BE2C (cell line): Measurements from ENCODE around the gene HS1BP3.
A peak's percentile ranks its signal among the peaks of the same experiment; 100 is the strongest.

Source experiments
- DNase-seq: peaks from one replicate; pipeline ENCODE4 v3.0.0-alpha.2; 2020
- H3K27me3 ChIP-seq: fragments of 250-450 bp; sonication (Bioruptor Pico); 2 replicates; pipeline ENCODE4 v1.5.1; 2020; ENCODE audit warnings: mild to moderate bottlenecking
- H3K36me3 ChIP-seq: fragments of 250-450 bp; sonication (Bioruptor Pico); 2 replicates; pipeline ENCODE4 v1.5.1; 2020; ENCODE audit warnings: mild to moderate bottlenecking
- H3K4me1 ChIP-seq: fragments of 250-450 bp; sonication (Bioruptor Pico); 2 replicates; pipeline ENCODE4 v1.5.1; 2020
- H3K4me3 ChIP-seq: 2 replicates; pipeline ENCODE4 v1.5.1; 2011; ENCODE audit warnings: low read depth, low read length
- H3K9me3 ChIP-seq: fragments of 250-450 bp; sonication (Bioruptor Pico); 2 replicates; pipeline ENCODE4 v1.5.1; 2020
- TF ChIP-seq, protein P1 (sequence below): IDR thresholded peaks from 2 replicates; pipeline ENCODE4 v1.5.1; 2012; ENCODE audit warnings: mild to moderate bottlenecking, low read depth, low read length

HS1BP3 gene

DNA sequence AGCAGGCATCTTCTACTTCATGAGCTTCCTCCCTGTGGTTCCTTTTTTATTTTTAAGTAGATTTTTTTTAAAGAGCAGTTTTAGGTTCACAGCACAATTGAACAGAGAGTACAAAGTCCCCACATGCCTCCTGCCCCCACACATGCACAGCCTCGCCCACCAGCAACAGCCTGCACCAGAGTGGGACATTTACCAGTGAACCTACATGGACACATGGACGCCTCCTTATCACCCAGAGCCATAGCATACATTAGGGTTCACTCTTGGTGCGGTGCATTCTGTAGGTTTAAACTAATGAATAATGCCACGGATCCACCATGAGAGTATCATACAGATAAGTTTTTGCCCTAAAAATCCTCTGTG is 40.9 kb downstream of the HS1BP3 start:
- Histone ChIP-seq H3K4me1 (peaks cover 36% of the 10 kb centered on the region), H3K4me3 (no peak overlapping the region), H3K27me3 (no peaks in the 10 kb centered on the region), H3K9me3 (no peaks in the 10 kb centered on the region), H3K36me3 (no peaks in the 10 kb centered on the region)
- no peak for DNase-seq
- TF ChIP-seq, protein P1, sequence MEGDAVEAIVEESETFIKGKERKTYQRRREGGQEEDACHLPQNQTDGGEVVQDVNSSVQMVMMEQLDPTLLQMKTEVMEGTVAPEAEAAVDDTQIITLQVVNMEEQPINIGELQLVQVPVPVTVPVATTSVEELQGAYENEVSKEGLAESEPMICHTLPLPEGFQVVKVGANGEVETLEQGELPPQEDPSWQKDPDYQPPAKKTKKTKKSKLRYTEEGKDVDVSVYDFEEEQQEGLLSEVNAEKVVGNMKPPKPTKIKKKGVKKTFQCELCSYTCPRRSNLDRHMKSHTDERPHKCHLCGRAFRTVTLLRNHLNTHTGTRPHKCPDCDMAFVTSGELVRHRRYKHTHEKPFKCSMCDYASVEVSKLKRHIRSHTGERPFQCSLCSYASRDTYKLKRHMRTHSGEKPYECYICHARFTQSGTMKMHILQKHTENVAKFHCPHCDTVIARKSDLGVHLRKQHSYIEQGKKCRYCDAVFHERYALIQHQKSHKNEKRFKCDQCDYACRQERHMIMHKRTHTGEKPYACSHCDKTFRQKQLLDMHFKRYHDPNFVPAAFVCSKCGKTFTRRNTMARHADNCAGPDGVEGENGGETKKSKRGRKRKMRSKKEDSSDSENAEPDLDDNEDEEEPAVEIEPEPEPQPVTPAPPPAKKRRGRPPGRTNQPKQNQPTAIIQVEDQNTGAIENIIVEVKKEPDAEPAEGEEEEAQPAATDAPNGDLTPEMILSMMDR: no peak

DNA sequence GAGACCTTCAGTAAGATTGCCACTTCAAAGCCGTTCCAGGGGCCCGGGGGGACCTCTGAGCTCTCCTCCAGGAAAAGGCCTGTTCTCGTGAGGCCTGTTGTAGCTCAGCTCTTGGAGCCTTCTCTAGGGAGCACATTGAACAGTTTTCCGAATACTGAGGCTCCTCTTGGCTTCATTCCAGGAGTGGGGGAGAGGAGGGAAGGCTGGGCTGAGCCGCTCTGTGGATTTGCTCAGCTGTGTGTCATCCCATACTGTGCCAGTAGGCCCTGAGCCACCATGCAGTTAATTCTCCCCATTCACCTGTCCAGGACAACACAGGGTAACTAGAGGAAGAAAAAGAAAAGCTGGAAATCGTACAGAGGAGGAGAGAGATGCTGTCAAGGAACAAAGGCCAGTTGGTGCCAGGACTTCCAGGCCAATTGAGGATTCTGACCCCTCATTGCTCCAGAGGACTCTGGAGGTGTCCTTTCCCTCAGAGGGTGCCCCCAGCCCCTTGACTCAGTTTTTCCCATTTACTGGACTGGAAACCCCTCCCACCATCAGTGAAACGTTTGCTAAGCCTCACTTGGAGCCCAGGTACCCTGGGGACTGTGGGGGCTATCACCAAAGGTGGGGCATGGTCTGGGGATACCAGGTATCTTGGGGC is 41.4 kb downstream of the HS1BP3 start:
- TF ChIP-seq, protein P1: no peak; the same call in 1 of the 2 replicates
- Histone ChIP-seq H3K9me3 (no peaks in the 10 kb centered on the region), H3K36me3 (no peaks in the 10 kb centered on the region), H3K4me1 (peaks cover 36% of the 10 kb centered on the region), H3K27me3 (no peaks in the 10 kb centered on the region), H3K4me3 (no peak overlapping the region)
- peak; percentile 68 for DNase-seq

GRCh38 chr2:20608666-20609348 is 42.1 kb downstream of the HS1BP3 start:
- H3K9me3 ChIP-seq: no peaks in the 10 kb centered on the region

DNA sequence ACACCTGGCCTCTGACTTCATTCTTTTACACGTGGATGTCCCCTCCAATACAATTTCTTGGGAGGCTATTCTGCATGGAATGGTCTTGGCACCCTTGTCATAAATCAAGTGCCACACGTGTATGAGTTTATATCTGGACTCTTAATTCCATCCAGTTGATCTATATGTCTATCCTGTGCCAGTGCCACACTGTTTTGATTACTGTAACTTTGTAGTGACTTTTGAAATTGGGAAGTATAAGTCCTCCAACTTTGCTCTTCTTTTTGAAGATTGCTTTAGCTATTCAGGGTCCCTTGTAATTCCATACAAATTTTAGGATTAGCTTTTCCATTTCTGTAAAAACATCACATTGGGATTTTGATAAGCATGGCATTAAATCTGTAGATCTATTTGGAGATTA is 43.5 kb downstream of the HS1BP3 start:
- DNase-seq: no peak
- H3K27me3 ChIP-seq: no peaks in the 10 kb centered on the region

More at GRCh38 chr2:20608666-20609348, 42.1 kb downstream of the HS1BP3 start:
- peak; percentile 2 for DNase-seq
- Histone ChIP-seq H3K4me3 (no peak overlapping the region), H3K36me3 (no peaks in the 10 kb centered on the region), H3K4me1 (peaks cover 32% of the 10 kb centered on the region), H3K27me3 (no peaks in the 10 kb centered on the region)
- TF ChIP-seq, protein P1: no peak

GRCh38 chr2:20606198-20606597 is 44.7 kb downstream of the HS1BP3 start:
- no peaks in the 10 kb centered on the region for H3K9me3 ChIP-seq
- TF ChIP-seq, protein P1: no peak
- no peak overlapping the region for H3K4me3 ChIP-seq
- no peaks in the 10 kb centered on the region for H3K36me3 ChIP-seq
- H3K4me1 ChIP-seq: peaks cover 21% of the 10 kb centered on the region
- no peak for DNase-seq
- no peaks in the 10 kb centered on the region for H3K27me3 ChIP-seq

More for the DNA sequence above, 43.5 kb downstream of the HS1BP3 start:
- TF ChIP-seq, protein P1: no peak
- Histone ChIP-seq H3K4me3 (no peak overlapping the region), H3K4me1 (peaks cover 24% of the 10 kb centered on the region), H3K36me3 (no peaks in the 10 kb centered on the region), H3K9me3 (no peaks in the 10 kb centered on the region)

DNA sequence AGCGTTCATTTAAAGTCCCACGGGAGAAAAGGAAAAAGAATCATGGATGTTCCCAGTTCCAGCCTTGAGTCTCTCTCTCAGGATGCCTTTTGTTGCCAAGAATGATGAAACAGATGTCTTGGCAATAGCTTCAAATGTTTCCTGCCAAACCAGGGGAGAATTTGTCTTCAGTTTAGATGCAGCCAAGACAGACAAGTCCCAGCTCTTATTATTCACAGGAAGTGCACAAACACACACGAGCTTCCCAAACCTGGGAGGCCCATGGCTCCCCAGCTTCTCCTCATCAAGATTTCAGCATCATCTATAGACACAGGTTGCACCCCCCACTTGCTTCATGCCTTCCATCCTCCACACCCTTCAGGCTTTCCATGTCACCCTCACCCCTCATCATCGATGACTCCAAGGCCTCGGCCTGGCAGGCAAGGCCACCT is 45.9 kb downstream of the HS1BP3 start:
- DNase-seq: no peak
- Histone ChIP-seq H3K4me3 (no peak overlapping the region), H3K9me3 (no peaks in the 10 kb centered on the region), H3K36me3 (no peaks in the 10 kb centered on the region), H3K27me3 (no peaks in the 10 kb centered on the region), H3K4me1 (peaks cover 25% of the 10 kb centered on the region)
- TF ChIP-seq, protein P1: no peak
